Embryonic facial prominence (tissue), 1 donor: ENCODE measurements around the gene PSMG2.
A peak's percentile ranks its signal among the peaks of the same experiment; 100 is the strongest.

ENCODE experiments used
- DNase-seq: peaks from one replicate; pipeline ENCODE4 v3.0.0-alpha.2; 2016; ENCODE audit errors: extremely low spot score

The PSMG2 gene

GRCh38 chr18:12702221-12703095 lies at the start of gene PSMG2, which contains the start of gene CEP76:
PSMG2 (plus strand) TSS chr18:12703042; CDS start chr18:12703108, 66 bp downstream.
CEP76 (minus strand) TSS chr18:12702723; CDS start chr18:12702548, 175 bp downstream.
- DNase-seq: peak; percentile 54

DNA sequence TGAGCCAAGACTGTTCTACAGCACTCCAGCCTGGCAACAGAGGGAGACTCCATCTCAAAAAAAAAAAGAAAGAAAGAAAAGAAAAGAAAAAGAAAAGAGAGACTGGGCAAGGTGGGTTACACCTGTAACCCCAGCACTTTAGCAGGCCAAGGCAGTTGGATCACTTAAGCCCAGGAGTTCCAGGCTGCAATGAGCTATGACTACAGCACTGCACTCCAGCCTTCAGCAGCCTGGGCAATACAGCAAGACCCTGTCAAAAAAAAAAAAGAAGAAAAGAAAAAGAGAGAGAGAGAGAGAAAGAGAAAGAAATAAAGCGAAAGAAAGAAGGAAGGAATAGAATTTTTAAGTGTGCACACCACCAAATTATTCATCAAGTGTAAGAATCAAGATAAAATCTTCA lies 47.9 kb upstream of the PSMG2 start:
- no peak for DNase-seq

GRCh38 chr18:12656605-12656937 lies 46.3 kb upstream of the PSMG2 start:
- DNase-seq: peak; percentile 20

GRCh38 chr18:12656938-12657683 lies 45.7 kb upstream of the PSMG2 start:
- no peak for DNase-seq

DNA sequence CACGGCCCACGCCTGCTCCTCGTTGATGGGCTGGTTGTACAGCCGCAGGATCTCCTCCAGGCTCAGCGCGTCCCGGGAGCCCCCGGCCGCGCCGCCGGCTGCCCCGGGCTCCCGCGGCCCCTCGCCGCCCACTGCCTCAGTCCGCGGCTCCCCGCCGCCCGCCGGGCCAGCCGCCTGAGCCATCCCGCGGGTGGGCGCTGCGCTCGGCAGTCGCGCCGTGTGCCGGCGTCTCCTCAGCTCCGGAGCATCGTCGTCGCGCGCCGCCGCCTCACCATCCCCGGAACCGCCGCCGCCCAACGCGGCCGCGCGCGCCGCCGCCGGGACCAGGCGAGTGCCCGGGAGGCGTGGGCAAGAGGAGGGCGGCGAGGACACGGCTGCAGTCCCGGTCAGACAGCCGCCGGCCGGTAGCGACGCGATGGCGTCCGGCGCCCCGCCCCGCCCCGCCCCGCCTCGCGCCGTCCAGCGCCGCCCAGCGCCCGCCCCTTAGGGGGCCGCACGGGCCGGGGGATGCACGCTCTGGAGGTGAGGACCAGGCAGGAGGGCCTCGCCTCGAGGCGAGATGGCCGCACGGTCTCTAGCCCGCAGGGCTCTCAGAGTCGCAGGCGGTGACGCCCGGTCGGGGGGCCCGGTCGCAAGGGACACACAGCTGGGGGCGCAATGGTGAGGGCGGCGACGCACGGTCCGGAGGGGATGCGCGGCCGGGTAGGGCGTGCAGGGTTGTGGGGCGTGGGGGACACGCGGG lies 45.0 kb upstream of the PSMG2 start, which contains the start of gene SPIRE1:
SPIRE1 (minus strand) TSS at position 424 of the 742 bp plus-strand sequence; CDS start at position 183, 241 bp downstream.
- no peak for DNase-seq

DNA sequence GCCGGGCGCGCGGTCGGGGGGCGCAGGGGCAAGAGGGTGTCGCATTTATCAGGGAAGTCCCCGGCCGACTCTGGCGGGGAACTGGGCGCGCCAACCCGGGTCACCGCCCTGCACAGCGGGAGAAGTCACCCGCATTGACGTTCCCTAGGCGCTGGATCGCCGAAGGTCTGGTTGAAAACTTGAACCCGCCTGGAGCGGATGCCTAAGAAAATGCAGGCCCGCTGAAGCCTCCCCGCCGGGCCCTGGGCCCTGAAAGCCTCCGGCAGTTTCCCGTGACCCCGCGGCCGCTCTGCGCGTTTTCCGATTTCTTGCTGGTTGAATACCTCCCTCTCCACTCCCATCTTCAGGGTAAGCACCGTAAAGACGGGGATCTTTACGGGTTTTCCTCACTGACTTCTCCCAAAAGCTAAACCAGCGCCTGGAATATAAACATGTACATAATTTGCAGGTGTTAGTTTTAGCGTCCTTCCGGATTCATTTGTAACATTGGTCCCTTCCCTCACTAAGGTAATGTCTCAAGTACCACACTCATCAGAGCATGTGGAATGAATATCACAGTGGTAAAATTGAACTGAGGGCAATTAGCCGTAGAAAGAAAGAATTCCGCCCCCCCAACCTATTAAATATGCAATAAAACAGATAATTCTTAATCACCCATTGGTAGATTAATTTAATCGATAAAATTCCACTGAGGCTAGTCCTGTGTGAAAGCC lies 44.3 kb upstream of the PSMG2 start:
- no peak for DNase-seq

- peak; percentile 59 for DNase-seq
Measured at GRCh38 chr18:12659904-12660605, 42.8 kb upstream of the PSMG2 start.

- no peak for DNase-seq
Measured at GRCh38 chr18:12668041-12668440, 34.8 kb upstream of the PSMG2 start.

GRCh38 chr18:12679183-12679786 lies 23.6 kb upstream of the PSMG2 start:
- no peak for DNase-seq

GRCh38 chr18:12686100-12686499 lies 16.7 kb upstream of the PSMG2 start:
- DNase-seq: no peak

DNA sequence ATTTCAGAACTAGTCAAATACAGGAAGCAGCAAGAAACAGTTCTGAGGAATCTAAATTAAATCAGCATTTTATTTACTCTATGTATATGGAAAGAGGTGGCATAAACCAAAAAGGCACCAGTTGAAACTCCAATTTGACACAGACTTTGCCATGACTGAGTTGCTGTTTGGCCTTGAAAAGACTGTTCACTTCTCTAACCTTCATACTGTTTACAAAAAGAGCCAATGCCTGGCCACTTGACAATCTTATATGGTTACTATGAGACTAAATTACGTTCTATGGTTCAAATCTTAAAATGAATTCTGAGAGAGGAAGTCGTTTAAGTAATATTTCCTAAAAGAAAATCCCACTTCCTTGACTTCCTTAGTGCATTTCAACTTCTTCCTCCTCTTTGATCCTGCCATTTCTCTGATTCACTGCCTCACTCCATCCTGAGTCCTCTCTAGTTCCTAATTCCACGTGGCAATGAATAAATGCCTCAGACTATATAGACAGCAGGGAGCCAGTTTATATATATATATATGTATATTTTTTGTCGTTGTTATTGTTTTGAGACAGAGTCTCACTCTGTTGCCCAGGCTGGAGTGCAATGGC lies 13.5 kb upstream of the PSMG2 start:
- DNase-seq: no peak

GRCh38 chr18:12692206-12692605 lies 10.6 kb upstream of the PSMG2 start:
- no peak for DNase-seq

- no peak for DNase-seq
Measured at GRCh38 chr18:12694032-12694431, 8.8 kb upstream of the PSMG2 start.

- no peak for DNase-seq
Measured at GRCh38 chr18:12699747-12700146, 3.1 kb upstream of the PSMG2 start.

- no peak for DNase-seq
Measured at GRCh38 chr18:12701161-12701560, 1.7 kb upstream of the PSMG2 start.

DNA sequence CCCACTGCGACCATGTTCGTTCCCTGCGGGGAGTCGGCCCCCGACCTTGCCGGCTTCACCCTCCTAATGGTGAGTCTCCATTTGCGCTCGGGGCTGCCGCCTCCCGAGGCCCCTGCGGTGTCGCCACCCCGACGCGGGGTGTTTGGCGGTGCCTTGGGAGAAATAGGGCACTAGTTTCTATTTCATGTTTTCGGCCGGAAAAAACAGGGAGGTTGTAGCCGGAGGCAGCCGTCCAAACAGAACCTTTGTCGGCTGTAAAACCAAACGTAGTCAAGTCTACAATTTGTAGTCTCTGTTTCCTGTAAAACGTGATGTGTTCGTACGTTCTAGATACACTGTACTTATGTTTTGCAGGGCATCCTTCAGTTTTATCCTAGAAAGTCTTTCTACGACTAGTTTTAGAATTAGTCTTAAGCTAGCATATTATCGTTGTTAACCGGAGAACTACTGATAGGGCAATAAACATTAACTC lies 290 bp downstream of the PSMG2 start:
- DNase-seq: no peak

GRCh38 chr18:12703664-12704063 lies 822 bp downstream of the PSMG2 start:
- no peak for DNase-seq

GRCh38 chr18:12711446-12711845 lies 8.6 kb downstream of the PSMG2 start:
- no peak for DNase-seq

- no peak for DNase-seq
Measured at GRCh38 chr18:12721495-12722275, 18.8 kb downstream of the PSMG2 start.
